Osteoblast (primary cell): ENCODE data around the gene PPIL6. TPM values are rescaled to one million over a fixed set of nuclear protein-coding genes. Genes with fewer than 3 reads are reported as not detected.

ENCODE experiments used
- DNase-seq: peaks from one replicate; pipeline ENCODE4 v3.0.0; 2011; ENCODE audit warnings: low spot score, mixed read lengths; ENCODE audit not compliant: insufficient read length; ENCODE audit errors: missing footprints
- H2AFZ ChIP-seq: 2 replicates; pipeline ENCODE4 v1.6.0; 2011; ENCODE audit warnings: mild to moderate bottlenecking, low read length
- H3K27ac ChIP-seq: 2 replicates; pipeline ENCODE4 v1.5.1; 2011; ENCODE audit warnings: mild to moderate bottlenecking, low read depth, low read length, moderate library complexity
- H3K27me3 ChIP-seq: 2 replicates; pipeline ENCODE4 v1.6.0; 2012; ENCODE audit warnings: mild to moderate bottlenecking, control low read depth, inconsistent platforms, low read length, moderate library complexity; ENCODE audit not compliant: insufficient read depth
- H3K36me3 ChIP-seq: 2 replicates; pipeline ENCODE4 v1.5.1; 2011; ENCODE audit warnings: mild to moderate bottlenecking, low read length, control low read depth, moderate library complexity; ENCODE audit not compliant: insufficient read depth
- H3K4me1 ChIP-seq: 2 replicates; pipeline ENCODE4 v1.5.1; 2011; ENCODE audit warnings: mild to moderate bottlenecking, low read length, control low read depth, moderate library complexity; ENCODE audit not compliant: insufficient read depth
- H3K4me2 ChIP-seq: 2 replicates; pipeline ENCODE4 v1.6.0; 2011; ENCODE audit warnings: mild to moderate bottlenecking, low read length; ENCODE audit not compliant: insufficient read depth
- H3K4me3 ChIP-seq: fragments of 200-600 bp; sonication (generic); 3 replicates; pipeline ENCODE4 v1.5.1; 2012; ENCODE audit warnings: mild to moderate bottlenecking, low read length, inconsistent platforms; ENCODE audit not compliant: insufficient read depth
- H3K79me2 ChIP-seq: 2 replicates; pipeline ENCODE4 v1.6.0; 2012; ENCODE audit warnings: mild to moderate bottlenecking, low read length, control low read depth, inconsistent platforms; ENCODE audit not compliant: insufficient read depth
- H3K9me3 ChIP-seq: 2 replicates; pipeline ENCODE4 v1.5.1; 2011; ENCODE audit warnings: low read depth, low read length, control low read depth
- H4K20me1 ChIP-seq: 2 replicates; pipeline ENCODE4 v1.6.0; 2012; ENCODE audit warnings: mild to moderate bottlenecking, low read length, control low read depth; ENCODE audit not compliant: insufficient read depth
- total RNA-seq: library from RNA; depleted of rRNA; stranded (reverse); fragments of >200 nt; gene quantifications from 2 replicates; pipeline ENCODE4 v1.2.3, GENCODE V29; 2012
- TF ChIP-seq, protein P1 (sequence below): IDR thresholded peaks from 2 replicates; pipeline ENCODE4 v1.5.1; 2011; ENCODE audit warnings: mild to moderate bottlenecking, low read depth, low read length, moderate library complexity; ENCODE audit errors: extremely low read depth

PPIL6 gene
- total RNA-seq, 1 donor: 5.8 TPM

- H3K36me3 ChIP-seq: no peaks in the 10 kb centered on the region
- no peaks in the 10 kb centered on the region for H3K27me3 ChIP-seq
- no peak overlapping the region for H3K27ac ChIP-seq
- no peaks in the 10 kb centered on the region for H3K9me3 ChIP-seq
- H3K79me2 ChIP-seq: no peaks in the 10 kb centered on the region
- TF ChIP-seq, protein P1, sequence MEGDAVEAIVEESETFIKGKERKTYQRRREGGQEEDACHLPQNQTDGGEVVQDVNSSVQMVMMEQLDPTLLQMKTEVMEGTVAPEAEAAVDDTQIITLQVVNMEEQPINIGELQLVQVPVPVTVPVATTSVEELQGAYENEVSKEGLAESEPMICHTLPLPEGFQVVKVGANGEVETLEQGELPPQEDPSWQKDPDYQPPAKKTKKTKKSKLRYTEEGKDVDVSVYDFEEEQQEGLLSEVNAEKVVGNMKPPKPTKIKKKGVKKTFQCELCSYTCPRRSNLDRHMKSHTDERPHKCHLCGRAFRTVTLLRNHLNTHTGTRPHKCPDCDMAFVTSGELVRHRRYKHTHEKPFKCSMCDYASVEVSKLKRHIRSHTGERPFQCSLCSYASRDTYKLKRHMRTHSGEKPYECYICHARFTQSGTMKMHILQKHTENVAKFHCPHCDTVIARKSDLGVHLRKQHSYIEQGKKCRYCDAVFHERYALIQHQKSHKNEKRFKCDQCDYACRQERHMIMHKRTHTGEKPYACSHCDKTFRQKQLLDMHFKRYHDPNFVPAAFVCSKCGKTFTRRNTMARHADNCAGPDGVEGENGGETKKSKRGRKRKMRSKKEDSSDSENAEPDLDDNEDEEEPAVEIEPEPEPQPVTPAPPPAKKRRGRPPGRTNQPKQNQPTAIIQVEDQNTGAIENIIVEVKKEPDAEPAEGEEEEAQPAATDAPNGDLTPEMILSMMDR: no peak
- H3K4me3 ChIP-seq: no peak overlapping the region
- no peak overlapping the region for H3K4me2 ChIP-seq
- DNase-seq: no peak
- H3K4me1 ChIP-seq: peaks cover 6% of the 10 kb centered on the region
- no peaks in the 10 kb centered on the region for H4K20me1 ChIP-seq
- H2AFZ ChIP-seq: no peak overlapping the region
Observed at GRCh38 chr6:109348226-109348625, 92.2 kb downstream of the PPIL6 start.

GRCh38 chr6:109347779-109348178 lies 92.6 kb downstream of the PPIL6 start:
- H3K79me2 ChIP-seq: no peaks in the 10 kb centered on the region
- H3K4me1 ChIP-seq: peaks cover 6% of the 10 kb centered on the region
- no peak overlapping the region for H3K4me2 ChIP-seq
- no peak overlapping the region for H2AFZ ChIP-seq
- H3K4me3 ChIP-seq: no peak overlapping the region
- TF ChIP-seq, protein P1: no peak
- H3K36me3 ChIP-seq: no peaks in the 10 kb centered on the region
- no peaks in the 10 kb centered on the region for H4K20me1 ChIP-seq
- H3K27me3 ChIP-seq: no peaks in the 10 kb centered on the region
- no peak for DNase-seq
- H3K9me3 ChIP-seq: no peaks in the 10 kb centered on the region
- no peak overlapping the region for H3K27ac ChIP-seq

DNA sequence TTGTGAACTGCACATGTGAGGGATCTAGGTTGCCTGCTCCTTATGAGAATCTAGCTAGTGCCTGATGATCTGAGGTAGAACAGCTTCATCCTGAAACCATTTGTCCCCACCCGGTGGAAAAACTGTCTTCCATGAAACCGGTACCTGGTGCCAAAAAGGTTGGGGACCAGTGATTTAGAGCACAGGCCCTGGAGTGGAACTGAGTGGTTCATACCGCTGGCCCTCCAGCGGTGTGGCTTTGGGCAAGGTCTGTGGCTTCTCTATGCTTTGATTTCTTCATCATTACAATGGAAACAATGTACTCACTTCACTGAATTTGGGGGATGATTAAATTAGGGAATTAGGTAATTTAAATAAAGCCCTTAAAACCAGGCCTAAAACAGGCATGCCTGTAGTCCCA lies 94.4 kb downstream of the PPIL6 start:
- H3K9me3 ChIP-seq: no peaks in the 10 kb centered on the region
- no peak overlapping the region for H3K27ac ChIP-seq
- no peak overlapping the region for H3K4me3 ChIP-seq
- H3K79me2 ChIP-seq: no peaks in the 10 kb centered on the region
- no peak overlapping the region for H2AFZ ChIP-seq
- H4K20me1 ChIP-seq: no peaks in the 10 kb centered on the region
- no peaks in the 10 kb centered on the region for H3K27me3 ChIP-seq
- H3K36me3 ChIP-seq: no peaks in the 10 kb centered on the region
- H3K4me2 ChIP-seq: no peak overlapping the region
- TF ChIP-seq, protein P1: no peak
- no peak for DNase-seq
- H3K4me1 ChIP-seq: peaks cover 6% of the 10 kb centered on the region

- Histone ChIP-seq H3K36me3 (no peaks in the 10 kb centered on the region), H3K27ac (no peak overlapping the region), H3K27me3 (no peaks in the 10 kb centered on the region), H3K9me3 (no peaks in the 10 kb centered on the region), H3K4me3 (no peak overlapping the region), H3K4me2 (no peak overlapping the region), H2AFZ (no peak overlapping the region), H4K20me1 (no peaks in the 10 kb centered on the region), H3K4me1 (no peaks in the 10 kb centered on the region), H3K79me2 (no peaks in the 10 kb centered on the region)
- no peak for DNase-seq
- TF ChIP-seq, protein P1: no peak
Observed at GRCh38 chr6:109344226-109344625, 96.2 kb downstream of the PPIL6 start.
